K562 (cell line): Measurements from ENCODE around the gene CPNE6. TPM values are rescaled to one million over a fixed set of nuclear protein-coding genes. Genes with fewer than 3 reads are reported as not detected.
A peak's percentile ranks its signal among the peaks of the same experiment; 100 is the strongest.

Experiments used
- ARID1B ChIP-seq: fragments of 450-650 bp; IDR thresholded peaks from 2 replicates; pipeline ENCODE4 v1.6.1; 2016; ENCODE audit warnings: antibody characterized with exemption, mild to moderate bottlenecking, inconsistent platforms
- EP400 ChIP-seq: fragments of 450-650 bp; IDR thresholded peaks from 2 replicates; pipeline ENCODE4 v1.6.1; 2017; ENCODE audit warnings: antibody characterized with exemption, mild to moderate bottlenecking, moderate library complexity
- MIER1 ChIP-seq: fragments of 450-650 bp; IDR thresholded peaks from 2 replicates; pipeline ENCODE4 v1.6.1; 2016; ENCODE audit warnings: antibody characterized with exemption, mild to moderate bottlenecking, low read depth
- MXI1 ChIP-seq: IDR thresholded peaks from 2 replicates; pipeline ENCODE4 v1.6.1; 2011; ENCODE audit warnings: low read depth, mild to moderate bottlenecking, improper control_type of control experiment, low read length
- NFYB ChIP-seq: IDR thresholded peaks from 2 replicates; pipeline ENCODE4 v1.6.1; 2011; ENCODE audit warnings: mild to moderate bottlenecking, moderate library complexity; ENCODE audit not compliant: insufficient read length; ENCODE audit errors: extremely low read depth
- POLR2AphosphoS5 ChIP-seq: IDR thresholded peaks from 2 replicates; pipeline ENCODE4 v1.6.1; 2011; ENCODE audit warnings: mild to moderate bottlenecking, low read depth, low read length, moderate library complexity; ENCODE audit not compliant: control insufficient read depth, insufficient read depth
- POLR2H ChIP-seq: IDR thresholded peaks from 2 replicates; pipeline ENCODE4 v1.6.1; 2016; ENCODE audit warnings: missing genetic modification characterization, low read depth, mild to moderate bottlenecking, control low read depth, missing compliant biosample characterization, moderate library complexity
- RB1 ChIP-seq: fragments of 450-650 bp; IDR thresholded peaks from 2 replicates; pipeline ENCODE4 v1.6.1; 2017; ENCODE audit warnings: low read depth, mild to moderate bottlenecking
- SMARCE1 ChIP-seq: fragments of 450-650 bp; IDR thresholded peaks from 2 replicates; pipeline ENCODE4 v1.7.1; 2016; ENCODE audit warnings: mild to moderate bottlenecking
- STAG1 ChIP-seq: sonication (generic); formaldehyde crosslinking; IDR thresholded peaks from 2 replicates; pipeline ENCODE4 v1.5.0; 2020; ENCODE audit warnings: missing genetic modification reagents, borderline replicate concordance
- TAF9B ChIP-seq: fragments of 450-650 bp; IDR thresholded peaks from 2 replicates; pipeline ENCODE4 v1.6.1; 2018; ENCODE audit warnings: mild to moderate bottlenecking; ENCODE audit not compliant: partially characterized antibody
- ZBTB7A ChIP-seq: IDR thresholded peaks from 2 replicates; pipeline ENCODE4 v1.6.1; 2011; ENCODE audit warnings: low read depth, mild to moderate bottlenecking, low read length, moderate library complexity, borderline replicate concordance; ENCODE audit not compliant: control insufficient read depth
- polyA plus RNA-seq, 8 experiments: library from polyadenylated mRNA; depleted of rRNA in 4 of 8; stranded (reverse) in 5 of 8; unstranded in 3 of 8; fragments of >200 nt; fragmentation: Nextera tagmentation in 2 of 8; fragmentation: Illumina TruSeq in 1 of 8; extraction: Ambion mirVana in 2 of 8; extraction: Trizol in 1 of 8; gene quantifications; 2 replicates each; pipeline versions ENCODE4 v1.2.1 to v1.2.3, GENCODE V29; 2011 to 2014; ENCODE audit warnings: inconsistent platforms in 1 of 8, missing spikeins in 1 of 8
- total RNA-seq, 7 experiments: library from RNA; depleted of rRNA in 6 of 7; stranded (reverse); fragments of >200 nt in 6 of 7; fragmentation: Illumina TruSeq in 2 of 7; extraction: Trizol in 2 of 7; gene quantifications; 2 replicates each; pipeline versions ENCODE4 v1.2.1 to v1.2.3, GENCODE V29; 2011 to 2021; ENCODE audit warnings: low replicate concordance in 1 of 7
- TF ChIP-seq, protein P1 (sequence below): sonication (generic); formaldehyde crosslinking; IDR thresholded peaks from 2 replicates; pipeline ENCODE4 v1.8.0; 2022; ENCODE audit warnings: mild to moderate bottlenecking, missing genetic modification reagents

The CPNE6 gene
- total and polyA plus RNA-seq, 9 of the 15 experiments (the other 6 are each of a cell fraction or from before 2014, with no cell fraction given), result not detected

DNA sequence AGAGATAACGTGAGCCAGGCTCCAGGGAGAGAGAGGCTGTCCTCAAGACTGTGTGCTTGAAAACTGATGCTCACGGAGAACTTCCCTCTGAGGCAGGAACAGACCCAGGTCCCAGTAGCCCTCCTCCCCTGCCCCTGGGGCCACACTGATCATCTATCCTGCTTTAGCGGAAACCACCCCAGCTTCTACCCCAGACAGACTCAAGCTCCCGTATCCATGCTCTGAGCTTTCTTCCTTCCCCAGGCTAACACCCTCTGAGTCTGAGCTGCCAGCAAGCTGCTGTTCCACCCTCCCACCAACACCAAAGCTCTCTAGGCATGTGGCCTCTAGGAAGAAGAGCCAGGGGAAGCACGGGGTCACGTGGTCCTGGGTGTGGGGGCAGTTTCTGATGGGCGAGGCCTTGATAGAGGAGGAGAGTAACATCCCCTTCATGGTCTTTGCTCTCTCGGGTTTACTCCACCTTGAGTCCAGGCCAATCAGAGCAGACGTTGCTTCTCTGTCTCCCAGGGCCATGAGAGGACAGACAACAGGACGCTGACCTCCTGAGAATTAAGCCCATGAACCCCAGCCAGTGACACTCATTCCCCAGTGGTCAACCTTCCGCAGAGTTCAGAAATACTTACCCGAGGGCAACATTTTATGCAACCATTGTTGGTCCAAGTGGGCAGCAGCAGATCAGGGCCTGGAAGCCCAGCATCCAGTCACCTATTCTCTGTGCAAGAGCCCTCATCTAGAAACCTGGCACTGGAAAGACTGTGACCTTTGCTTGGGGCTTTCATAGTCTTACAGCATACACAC, 24.1 kb downstream of the CPNE6 start (continued):
- TF ChIP-seq, protein P1, sequence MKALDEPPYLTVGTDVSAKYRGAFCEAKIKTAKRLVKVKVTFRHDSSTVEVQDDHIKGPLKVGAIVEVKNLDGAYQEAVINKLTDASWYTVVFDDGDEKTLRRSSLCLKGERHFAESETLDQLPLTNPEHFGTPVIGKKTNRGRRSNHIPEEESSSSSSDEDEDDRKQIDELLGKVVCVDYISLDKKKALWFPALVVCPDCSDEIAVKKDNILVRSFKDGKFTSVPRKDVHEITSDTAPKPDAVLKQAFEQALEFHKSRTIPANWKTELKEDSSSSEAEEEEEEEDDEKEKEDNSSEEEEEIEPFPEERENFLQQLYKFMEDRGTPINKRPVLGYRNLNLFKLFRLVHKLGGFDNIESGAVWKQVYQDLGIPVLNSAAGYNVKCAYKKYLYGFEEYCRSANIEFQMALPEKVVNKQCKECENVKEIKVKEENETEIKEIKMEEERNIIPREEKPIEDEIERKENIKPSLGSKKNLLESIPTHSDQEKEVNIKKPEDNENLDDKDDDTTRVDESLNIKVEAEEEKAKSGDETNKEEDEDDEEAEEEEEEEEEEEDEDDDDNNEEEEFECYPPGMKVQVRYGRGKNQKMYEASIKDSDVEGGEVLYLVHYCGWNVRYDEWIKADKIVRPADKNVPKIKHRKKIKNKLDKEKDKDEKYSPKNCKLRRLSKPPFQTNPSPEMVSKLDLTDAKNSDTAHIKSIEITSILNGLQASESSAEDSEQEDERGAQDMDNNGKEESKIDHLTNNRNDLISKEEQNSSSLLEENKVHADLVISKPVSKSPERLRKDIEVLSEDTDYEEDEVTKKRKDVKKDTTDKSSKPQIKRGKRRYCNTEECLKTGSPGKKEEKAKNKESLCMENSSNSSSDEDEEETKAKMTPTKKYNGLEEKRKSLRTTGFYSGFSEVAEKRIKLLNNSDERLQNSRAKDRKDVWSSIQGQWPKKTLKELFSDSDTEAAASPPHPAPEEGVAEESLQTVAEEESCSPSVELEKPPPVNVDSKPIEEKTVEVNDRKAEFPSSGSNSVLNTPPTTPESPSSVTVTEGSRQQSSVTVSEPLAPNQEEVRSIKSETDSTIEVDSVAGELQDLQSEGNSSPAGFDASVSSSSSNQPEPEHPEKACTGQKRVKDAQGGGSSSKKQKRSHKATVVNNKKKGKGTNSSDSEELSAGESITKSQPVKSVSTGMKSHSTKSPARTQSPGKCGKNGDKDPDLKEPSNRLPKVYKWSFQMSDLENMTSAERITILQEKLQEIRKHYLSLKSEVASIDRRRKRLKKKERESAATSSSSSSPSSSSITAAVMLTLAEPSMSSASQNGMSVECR (CRISPR knock-in tag), result peak; percentile 53; the same call in 1 of the 2 replicates
- TF ChIP-seq EP400, result peak; percentile 70; the same call in 1 of the 2 replicates
- 0 out of 2 replicates have a peak, but pooled peaks have one; percentile 19 for TF ChIP-seq MXI1
- TF ChIP-seq POLR2H (tag), result 0 out of 2 replicates have a peak, but pooled peaks have one; percentile 13
- peak; percentile 40 for TF ChIP-seq NFYB
- TF ChIP-seq ZBTB7A, result peak; percentile 43; the same call in 1 of the 2 replicates
- 0 out of 2 replicates have a peak, but pooled peaks have one; percentile 30 for TF ChIP-seq SMARCE1
- no peak for TF ChIP-seq RB1
- TF ChIP-seq STAG1, result no peak
- TF ChIP-seq TAF9B, result peak; percentile 87
- no peak for TF ChIP-seq MIER1
- TF ChIP-seq POLR2AphosphoS5, result peak; percentile 85
- TF ChIP-seq ARID1B, result 0 out of 2 replicates have a peak, but pooled peaks have one; percentile 17
